A673 (cell line): Measurements from ENCODE around the gene TGM4.
"Not testable (repeated sequence)": the region's sequence is repeated elsewhere in the genome, so short reads cannot be mapped to it uniquely, and the experiment has no call there.

Experiments used
- CTCF ChIP-seq: fragments of 300-800, 200-600 bp; sonication (generic); conservative IDR thresholded peaks from 2 replicates; pipeline ENCODE4 v1.5.1; 2017; ENCODE audit warnings: low read depth, mild to moderate bottlenecking, antibody characterized with exemption, low read length, moderate library complexity, mixed read lengths
- EZH2 ChIP-seq: fragments of 200-600 bp; sonication (generic); IDR thresholded peaks from 2 replicates; pipeline ENCODE4 v1.6.1; 2017; ENCODE audit warnings: borderline replicate concordance, low read depth, mild to moderate bottlenecking, mixed read lengths, antibody characterized with exemption, low read length; ENCODE audit not compliant: poor library complexity, severe bottlenecking

GRCh38 chr3:44856663-44857062 lies 17.7 kb upstream of the TGM4 start:
- TF ChIP-seq CTCF, EZH2: not testable (repeated sequence)
